GM18511 (cell line): ENCODE data around the gene NOXA1.

Source experiments
- ATAC-seq: cut with Tn5 transposase; IDR thresholded peaks from one replicate; pipeline ENCODE4 v1.9.1; 2021; ENCODE audit warnings: mild to moderate bottlenecking, moderate library complexity; ENCODE audit not compliant: unreplicated experiment

Gene NOXA1

DNA sequence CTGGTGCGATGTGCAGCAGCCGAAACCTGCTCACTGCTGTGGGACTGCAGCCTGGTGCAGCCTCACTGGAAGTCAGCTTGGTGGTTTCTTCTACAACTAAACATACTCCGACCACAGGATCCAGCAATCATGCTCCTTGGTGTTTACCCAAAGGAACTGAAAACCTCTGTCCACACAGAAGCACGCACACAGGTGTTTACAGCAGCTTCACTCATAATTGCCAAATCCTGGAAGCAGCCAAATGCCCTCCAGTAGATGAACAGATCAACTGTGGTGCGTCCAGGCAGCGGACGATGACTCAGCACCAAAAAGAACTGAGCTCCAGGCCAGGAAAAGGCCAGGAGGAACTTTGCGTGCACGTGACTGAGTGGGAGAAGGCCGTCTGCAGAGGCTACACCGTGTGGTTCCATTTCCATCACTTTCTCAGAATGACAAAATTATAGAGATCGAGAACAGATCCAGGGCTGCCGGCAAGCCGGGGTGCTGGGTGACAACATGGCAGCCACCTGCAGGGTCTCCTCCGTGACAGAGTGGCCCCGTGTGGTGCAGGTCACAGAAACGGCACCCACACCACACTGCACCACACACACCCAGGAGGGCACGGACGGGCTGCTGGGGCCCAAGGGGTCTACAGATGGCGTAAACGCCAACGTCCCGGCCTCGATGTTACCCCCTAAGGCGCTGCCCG lies 59.0 kb downstream of the NOXA1 start:
- no peak for ATAC-seq
